K562 (cell line): ENCODE measurements around the gene MS4A8.
"Not testable (repeated sequence)": the region's sequence is repeated elsewhere in the genome, so short reads cannot be mapped to it uniquely, and the experiment has no call there.

ENCODE experiments used
- BDP1 ChIP-seq: IDR thresholded peaks from 3 replicates; pipeline ENCODE4 v1.6.1; 2011; ENCODE audit not compliant: insufficient read length, insufficient read depth
- CEBPB ChIP-seq: fragments of 450-650 bp; IDR thresholded peaks from 2 replicates; pipeline ENCODE4 v1.6.1; 2016; ENCODE audit warnings: missing genetic modification characterization, missing compliant biosample characterization
- DDX20 ChIP-seq: fragments of 450-650 bp; IDR thresholded peaks from 2 replicates; pipeline ENCODE4 v1.6.1; 2016; ENCODE audit warnings: missing genetic modification characterization, low read depth, mild to moderate bottlenecking, missing compliant biosample characterization, moderate library complexity
- JUNB ChIP-seq: fragments of 450-650 bp; formaldehyde crosslinking; conservative IDR thresholded peaks from 2 replicates; pipeline ENCODE4 v1.4.0; 2020; ENCODE audit warnings: mild to moderate bottlenecking
- MBD2 ChIP-seq: sonication (generic); IDR thresholded peaks from 2 replicates; pipeline ENCODE4 v1.6.1; 2016; ENCODE audit warnings: low read depth, borderline replicate concordance
- NCOA2 ChIP-seq, 2 experiments: fragments of 450-650 bp; IDR thresholded peaks; 2 replicates each; pipeline ENCODE4 v1.6.1; 2018; ENCODE audit warnings: mild to moderate bottlenecking in 2 of 2, moderate library complexity in 1 of 2; ENCODE audit not compliant: partially characterized antibody in 2 of 2
- NCOR1 ChIP-seq: fragments of 450-650 bp; IDR thresholded peaks from 2 replicates; pipeline ENCODE4 v1.6.1; 2016; ENCODE audit warnings: mild to moderate bottlenecking, moderate library complexity
- RAD21 ChIP-seq, 2 experiments: fragments of 250-450 bp in 1 of 2; fragments of 450-650 bp in 1 of 2; sonication (Bioruptor Pico) in 1 of 2; formaldehyde crosslinking in 1 of 2; IDR thresholded peaks in 1 of 2; conservative IDR thresholded peaks in 1 of 2; 2 replicates each; pipeline versions ENCODE4 v1.4.0 to v1.8.0; 2020 to 2022; ENCODE audit warnings: mild to moderate bottlenecking in 2 of 2, moderate library complexity in 1 of 2
- ZBTB17 ChIP-seq: fragments of 450-650 bp; formaldehyde crosslinking; IDR thresholded peaks from 2 replicates; pipeline ENCODE4 v1.4.0; 2020; ENCODE audit warnings: mild to moderate bottlenecking
- ZNF75A ChIP-seq: fragments of 450-650 bp; formaldehyde crosslinking; IDR thresholded peaks from 2 replicates; pipeline ENCODE4 v1.4.0; 2020; ENCODE audit warnings: mild to moderate bottlenecking
- TF ChIP-seq, protein P1 (sequence below), 2 experiments: fragments of 450-650 bp in 1 of 2; sonication (generic) in 1 of 2; formaldehyde crosslinking in 1 of 2; IDR thresholded peaks; 2 replicates each; pipeline versions ENCODE4 v1.7.1 to v1.9.0; 2016 to 2022; ENCODE audit warnings: inconsistent platforms in 1 of 2, mild to moderate bottlenecking in 1 of 2, missing genetic modification reagents in 1 of 2

DNA sequence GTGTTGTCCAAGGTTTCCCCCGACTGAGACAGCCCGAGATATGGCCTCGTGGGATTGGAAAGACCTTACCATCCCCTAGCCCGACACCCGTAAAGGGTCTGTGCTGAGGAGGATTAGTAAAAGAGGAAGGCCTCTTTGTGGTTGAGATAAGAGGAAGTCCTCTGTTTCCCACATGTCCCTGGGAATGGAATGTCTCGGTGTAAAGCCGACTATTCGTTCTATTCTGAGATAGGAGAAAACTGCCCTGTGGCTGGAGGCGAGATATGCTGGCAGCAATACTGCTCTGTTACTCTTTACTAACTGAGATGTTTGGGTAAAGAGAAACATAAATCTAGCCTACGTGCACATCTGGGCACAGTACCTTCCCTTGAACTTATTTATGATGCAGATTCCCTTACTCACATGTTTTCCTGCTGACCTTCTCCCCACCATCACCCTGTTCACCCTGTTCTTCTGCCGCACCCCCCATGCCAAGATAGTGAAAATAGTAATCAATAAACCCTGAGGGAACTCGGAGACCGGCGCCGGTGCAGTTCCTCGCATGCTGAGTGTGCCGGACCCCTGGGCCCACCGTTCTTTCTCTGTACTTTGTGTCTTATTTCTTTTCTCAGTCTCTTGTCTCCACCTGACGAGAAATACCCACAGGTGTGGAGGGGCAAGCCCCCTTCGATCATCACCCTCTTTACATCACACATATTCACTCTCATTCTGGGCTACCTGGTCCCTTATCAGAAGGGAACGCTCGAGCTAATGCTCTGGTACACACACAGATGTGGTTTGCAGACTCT, 60.2 kb downstream of the MS4A8 start:
- not testable (repeated sequence) for TF ChIP-seq DDX20 (tag); NCOA2 (IDR thresholded peaks at IDR 0.05; ENCODE audit: partially characterized antibody in 2 of 2); NCOR1; MBD2; JUNB; ZBTB17 (CRISPR knock-in tag); BDP1; CEBPB; ZNF75A (CRISPR knock-in tag); RAD21 (CRISPR knock-in tag; conservative IDR thresholded peaks at IDR 0.05 in 1 of 2, IDR thresholded peaks at IDR 0.05 in 1 of 2)
- TF ChIP-seq, protein P1, sequence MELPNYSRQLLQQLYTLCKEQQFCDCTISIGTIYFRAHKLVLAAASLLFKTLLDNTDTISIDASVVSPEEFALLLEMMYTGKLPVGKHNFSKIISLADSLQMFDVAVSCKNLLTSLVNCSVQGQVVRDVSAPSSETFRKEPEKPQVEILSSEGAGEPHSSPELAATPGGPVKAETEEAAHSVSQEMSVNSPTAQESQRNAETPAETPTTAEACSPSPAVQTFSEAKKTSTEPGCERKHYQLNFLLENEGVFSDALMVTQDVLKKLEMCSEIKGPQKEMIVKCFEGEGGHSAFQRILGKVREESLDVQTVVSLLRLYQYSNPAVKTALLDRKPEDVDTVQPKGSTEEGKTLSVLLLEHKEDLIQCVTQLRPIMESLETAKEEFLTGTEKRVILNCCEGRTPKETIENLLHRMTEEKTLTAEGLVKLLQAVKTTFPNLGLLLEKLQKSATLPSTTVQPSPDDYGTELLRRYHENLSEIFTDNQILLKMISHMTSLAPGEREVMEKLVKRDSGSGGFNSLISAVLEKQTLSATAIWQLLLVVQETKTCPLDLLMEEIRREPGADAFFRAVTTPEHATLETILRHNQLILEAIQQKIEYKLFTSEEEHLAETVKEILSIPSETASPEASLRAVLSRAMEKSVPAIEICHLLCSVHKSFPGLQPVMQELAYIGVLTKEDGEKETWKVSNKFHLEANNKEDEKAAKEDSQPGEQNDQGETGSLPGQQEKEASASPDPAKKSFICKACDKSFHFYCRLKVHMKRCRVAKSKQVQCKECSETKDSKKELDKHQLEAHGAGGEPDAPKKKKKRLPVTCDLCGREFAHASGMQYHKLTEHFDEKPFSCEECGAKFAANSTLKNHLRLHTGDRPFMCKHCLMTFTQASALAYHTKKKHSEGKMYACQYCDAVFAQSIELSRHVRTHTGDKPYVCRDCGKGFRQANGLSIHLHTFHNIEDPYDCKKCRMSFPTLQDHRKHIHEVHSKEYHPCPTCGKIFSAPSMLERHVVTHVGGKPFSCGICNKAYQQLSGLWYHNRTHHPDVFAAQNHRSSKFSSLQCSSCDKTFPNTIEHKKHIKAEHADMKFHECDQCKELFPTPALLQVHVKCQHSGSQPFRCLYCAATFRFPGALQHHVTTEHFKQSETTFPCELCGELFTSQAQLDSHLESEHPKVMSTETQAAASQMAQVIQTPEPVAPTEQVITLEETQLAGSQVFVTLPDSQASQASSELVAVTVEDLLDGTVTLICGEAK (IDR thresholded peaks at IDR 0.05), result not testable (repeated sequence)
- TF ChIP-seq, protein P1 (CRISPR knock-in tag; IDR thresholded peaks at IDR 0.05), result not testable (repeated sequence)
